HL-60 (cell line): Measurements from ENCODE around the gene ARR3.

Experiments used
- DNase-seq, 2 experiments: peaks; one replicate each; pipeline ENCODE4 v3.0.0-alpha.2; 2010 to 2020; ENCODE audit warnings: low read depth in 1 of 2, low spot score in 1 of 2
- H3K27ac ChIP-seq: fragments of 250-450 bp; sonication (Bioruptor Pico); replicated peaks from 2 replicates; pipeline ENCODE4 v1.5.1; 2020; ENCODE audit warnings: mild to moderate bottlenecking, moderate library complexity
- H3K27me3 ChIP-seq: fragments of 250-450 bp; sonication (Bioruptor Pico); 2 replicates; pipeline ENCODE4 v1.5.1; 2021; ENCODE audit warnings: mild to moderate bottlenecking, moderate library complexity; ENCODE audit not compliant: insufficient read depth, poor library complexity, severe bottlenecking
- H3K4me3 ChIP-seq: replicated peaks from 2 replicates; pipeline ENCODE4 v1.5.1; 2011; ENCODE audit warnings: mild to moderate bottlenecking, control low read depth, low read length; ENCODE audit not compliant: insufficient read depth
- CTCF ChIP-seq: IDR thresholded peaks from one replicate; pipeline ENCODE4 v1.5.1; 2011; ENCODE audit warnings: low read length, control low read depth, inconsistent platforms; ENCODE audit not compliant: insufficient read depth
- GABPA ChIP-seq: IDR thresholded peaks from 2 replicates; pipeline ENCODE4 v1.6.1; 2012; ENCODE audit warnings: low read depth
- POLR2AphosphoS5 ChIP-seq: IDR thresholded peaks from 2 replicates; pipeline ENCODE4 v1.6.1; 2012; ENCODE audit warnings: low read depth
- REST ChIP-seq: IDR thresholded peaks from 2 replicates; pipeline ENCODE4 v1.6.1; 2012; ENCODE audit warnings: low read depth; ENCODE audit not compliant: insufficient replicate concordance
- SPI1 ChIP-seq: IDR thresholded peaks from 2 replicates; pipeline ENCODE4 v1.6.1; 2012; ENCODE audit warnings: low read depth, mild to moderate bottlenecking, borderline replicate concordance

The ARR3 gene

DNA sequence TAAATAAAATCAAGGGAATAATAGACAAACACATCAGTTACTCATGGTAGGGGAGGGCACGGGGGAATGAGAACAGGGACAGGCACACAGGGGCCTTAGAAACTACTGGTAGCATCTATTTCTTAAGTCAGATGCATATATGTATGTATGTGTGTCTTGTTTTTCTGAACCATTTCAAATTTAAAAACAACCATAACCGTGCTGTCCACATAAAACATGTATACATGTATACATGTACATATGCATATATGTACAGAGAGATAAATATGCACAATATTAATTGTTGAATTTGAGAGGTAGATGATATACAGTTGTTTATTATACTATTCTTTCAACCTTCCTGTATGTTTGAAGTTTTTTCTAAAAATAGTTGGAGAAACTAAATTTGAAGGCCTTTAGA lies 41.4 kb upstream of the ARR3 start:
- DNase-seq = no peak
- no peak for TF ChIP-seq GABPA
- TF ChIP-seq POLR2AphosphoS5 = no peak
- no peak for TF ChIP-seq SPI1
- Histone ChIP-seq H3K4me3 (no peak overlapping the region), H3K27me3 (no peaks in the 10 kb centered on the region), H3K27ac (no peak overlapping the region)

DNA sequence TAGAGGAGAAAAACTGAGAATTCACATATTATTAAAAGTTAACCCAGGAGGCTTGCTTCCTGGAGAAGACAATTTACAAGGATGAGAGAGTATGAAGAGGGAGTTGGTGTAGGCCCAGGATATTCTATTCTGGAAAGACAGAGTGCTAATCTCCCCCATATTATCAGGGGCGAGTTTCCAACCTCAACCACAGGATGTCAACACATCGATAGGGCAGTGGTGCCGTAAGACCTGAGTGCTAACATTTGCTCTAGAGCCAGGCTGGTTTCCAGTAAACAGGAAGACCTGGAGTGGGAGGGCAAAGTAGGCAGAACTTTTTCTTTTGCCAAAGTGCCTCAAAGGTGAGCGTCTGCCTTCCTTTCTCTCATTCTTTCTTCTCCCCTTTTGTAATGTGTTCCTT lies 36.5 kb upstream of the ARR3 start:
- no peak for TF ChIP-seq REST
- no peak for TF ChIP-seq GABPA
- no peak for TF ChIP-seq POLR2AphosphoS5
- TF ChIP-seq CTCF = no peak
- no peak for TF ChIP-seq SPI1
- Histone ChIP-seq H3K27ac (no peak overlapping the region), H3K27me3 (no peaks in the 10 kb centered on the region), H3K4me3 (no peak overlapping the region)
- no peak for DNase-seq

DNA sequence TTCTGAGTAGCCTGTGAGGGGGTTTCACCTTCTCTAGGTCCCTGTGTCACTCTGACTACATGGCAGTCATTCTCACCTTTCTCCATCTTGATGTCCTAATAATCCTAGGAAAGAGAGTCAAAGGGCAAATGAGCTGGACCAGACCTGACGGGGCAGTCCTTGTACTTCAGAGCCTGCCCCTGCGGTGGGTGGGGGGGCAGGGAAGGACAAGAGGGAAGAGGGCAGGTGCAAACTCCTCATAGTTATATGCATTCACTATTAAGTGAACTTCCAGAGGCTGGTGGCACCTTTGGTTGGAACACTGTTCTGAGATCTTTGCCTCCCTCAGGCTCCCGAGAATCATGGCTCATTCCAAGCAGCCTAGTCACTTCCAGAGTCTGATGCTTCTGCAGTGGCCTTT lies 33.8 kb upstream of the ARR3 start, which contains the start of gene AWAT1:
Gene AWAT1, plus strand, starts transcription at position 301 of the 400 bp plus-strand sequence. Its CDS starts 41 bp downstream, at position 342.
- no peak for DNase-seq
- no peak within 1 kb of the TSS for H3K4me3 ChIP-seq
- no peak for TF ChIP-seq GABPA
- TF ChIP-seq REST = no peak
- TF ChIP-seq CTCF = no peak
- no peak for TF ChIP-seq SPI1
- TF ChIP-seq POLR2AphosphoS5 = no peak
- H3K27ac ChIP-seq = no peak within 1 kb of the TSS
- no peaks in the 10 kb centered on the region for H3K27me3 ChIP-seq

DNA sequence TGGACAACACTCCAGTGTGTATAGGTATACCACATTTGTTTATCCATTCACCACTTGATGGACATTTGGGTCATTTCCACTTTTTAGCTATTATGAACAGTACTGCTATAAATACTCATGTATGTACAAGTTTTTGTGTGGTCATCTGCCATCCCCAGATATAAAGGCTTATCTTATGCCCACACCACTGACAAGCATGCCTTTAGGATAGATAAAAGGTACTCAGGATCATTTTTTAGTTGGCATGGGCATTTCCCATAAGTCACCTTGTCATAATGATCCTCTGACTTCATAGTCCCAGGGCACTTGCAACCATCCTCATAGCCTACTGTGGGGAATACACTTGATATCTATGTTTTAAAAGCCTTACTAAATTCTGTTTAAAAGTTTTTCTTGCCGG lies 27.4 kb upstream of the ARR3 start:
- TF ChIP-seq CTCF (no peak), POLR2AphosphoS5 (no peak), SPI1 (no peak), GABPA (no peak), REST (no peak)
- no peak overlapping the region for H3K27ac ChIP-seq
- no peak overlapping the region for H3K4me3 ChIP-seq
- no peaks in the 10 kb centered on the region for H3K27me3 ChIP-seq
- DNase-seq = no peak
